ENCODE measurements around the gene SERP1. TPM values are rescaled to one million over a fixed set of nuclear protein-coding genes. Genes with fewer than 3 reads are reported as not detected.

Gene SERP1
- total and polyA plus RNA-seq, 4 donors, result 84.7 to 310 (median 154) TPM

- Histone ChIP-seq H3K9me3 (ENCODE audit: control insufficient read depth in 4 of 4, insufficient read depth in 3 of 4, low read length in 3 of 4) (no peaks in the 10 kb centered on the region), H3K4me1 (ENCODE audit: control insufficient read depth in 5 of 5, insufficient read depth in 5 of 5, low read length in 5 of 5) (no peaks in the 10 kb centered on the region), H3K27ac (ENCODE audit: low read depth in 1 of 2, low read length in 1 of 2) (no peak overlapping the region), H3K36me3 (ENCODE audit: control insufficient read depth in 4 of 4, insufficient read depth in 4 of 4, low read length in 4 of 4) (peaks cover 10 to 17% (median 11%) of the 10 kb centered on the region in 4 donors), H3K27me3 (ENCODE audit: control insufficient read depth in 3 of 3, insufficient read depth in 3 of 3, low read length in 2 of 3) (no peaks in the 10 kb centered on the region), H3K9ac (ENCODE audit: insufficient read depth in 1 of 2, low read length in 2 of 2) (no peak overlapping the region), H3K4me3 (no peak overlapping the region)
- no peak for DNase-seq
- 57 to 84% methylated on average over 1 of the region's 1 CpG for WGBS, 2 donors
- no peak for TF ChIP-seq CTCF (IDR thresholded peaks at IDR 0.05; ENCODE audit: control extremely low read depth, extremely low read depth)
- ATAC-seq (ENCODE audit: insufficient read depth, low FRiP score), result no peak
Observed at GRCh38 chr3:150557725-150558124, 11.4 kb upstream of the SERP1 start.

- Histone ChIP-seq H3K27ac (ENCODE audit: low read depth in 1 of 2, low read length in 1 of 2) (no peak overlapping the region), H3K4me3 (no peak overlapping the region), H3K36me3 (ENCODE audit: control insufficient read depth in 4 of 4, insufficient read depth in 4 of 4, low read length in 4 of 4) (peaks cover 5 to 14% (median 11%) of the 10 kb centered on the region in 4 donors)
Observed at GRCh38 chr3:150556792-150557191, 10.5 kb upstream of the SERP1 start.

GRCh38 chr3:150555859-150556436 lies 9.7 kb upstream of the SERP1 start:
- no peak for ATAC-seq (ENCODE audit: insufficient read depth, low FRiP score)
- H3K4me3 ChIP-seq, result no peak overlapping the region
- no peaks in the 10 kb centered on the region for H3K27me3 ChIP-seq (ENCODE audit: control insufficient read depth in 3 of 3, insufficient read depth in 3 of 3, low read length in 2 of 3)
- no peaks in the 10 kb centered on the region for H3K4me1 ChIP-seq (ENCODE audit: control insufficient read depth in 5 of 5, insufficient read depth in 5 of 5, low read length in 5 of 5)
- H3K36me3 ChIP-seq (ENCODE audit: control insufficient read depth in 4 of 4, insufficient read depth in 4 of 4, low read length in 4 of 4), result peaks cover 5 to 14% (median 11%) of the 10 kb centered on the region in 4 donors
- TF ChIP-seq CTCF (IDR thresholded peaks at IDR 0.05; ENCODE audit: control extremely low read depth, extremely low read depth), result no peak
- no peak for DNase-seq
- H3K27ac ChIP-seq (ENCODE audit: low read depth in 1 of 2, low read length in 1 of 2), result peak overlapping the region in 1 of 2 donors; percentile 47
- no peaks in the 10 kb centered on the region for H3K9me3 ChIP-seq (ENCODE audit: control insufficient read depth in 4 of 4, insufficient read depth in 3 of 4, low read length in 3 of 4)
- 91 to 93% methylated on average over 4 of the region's 4 CpGs for WGBS, 2 donors
- no peak overlapping the region for H3K9ac ChIP-seq (ENCODE audit: insufficient read depth in 1 of 2, low read length in 2 of 2)

More at GRCh38 chr3:150556792-150557191, 10.5 kb upstream of the SERP1 start:
- H3K27me3 ChIP-seq (ENCODE audit: control insufficient read depth in 3 of 3, insufficient read depth in 3 of 3, low read length in 2 of 3), result no peaks in the 10 kb centered on the region
- H3K9ac ChIP-seq (ENCODE audit: insufficient read depth in 1 of 2, low read length in 2 of 2), result no peak overlapping the region
- ATAC-seq (ENCODE audit: insufficient read depth, low FRiP score), result no peak
- no peak for TF ChIP-seq CTCF (IDR thresholded peaks at IDR 0.05; ENCODE audit: control extremely low read depth, extremely low read depth)
- 61 to 80% methylated on average over 2 of the region's 2 CpGs for WGBS, 2 donors
- no peaks in the 10 kb centered on the region for H3K9me3 ChIP-seq (ENCODE audit: control insufficient read depth in 4 of 4, insufficient read depth in 3 of 4, low read length in 3 of 4)
- no peak for DNase-seq
- no peaks in the 10 kb centered on the region for H3K4me1 ChIP-seq (ENCODE audit: control insufficient read depth in 5 of 5, insufficient read depth in 5 of 5, low read length in 5 of 5)

Data from lung (tissue), 12 donors.